ENCODE results near the gene PLPPR5. TPM values are rescaled to one million over a fixed set of nuclear protein-coding genes. Genes with fewer than 3 reads are reported as not detected.
A peak's percentile ranks its signal among the peaks of the same experiment; 100 is the strongest.

PLPPR5 gene
- total RNA-seq, 1 experiment from 2014 or later, result not detected

DNA sequence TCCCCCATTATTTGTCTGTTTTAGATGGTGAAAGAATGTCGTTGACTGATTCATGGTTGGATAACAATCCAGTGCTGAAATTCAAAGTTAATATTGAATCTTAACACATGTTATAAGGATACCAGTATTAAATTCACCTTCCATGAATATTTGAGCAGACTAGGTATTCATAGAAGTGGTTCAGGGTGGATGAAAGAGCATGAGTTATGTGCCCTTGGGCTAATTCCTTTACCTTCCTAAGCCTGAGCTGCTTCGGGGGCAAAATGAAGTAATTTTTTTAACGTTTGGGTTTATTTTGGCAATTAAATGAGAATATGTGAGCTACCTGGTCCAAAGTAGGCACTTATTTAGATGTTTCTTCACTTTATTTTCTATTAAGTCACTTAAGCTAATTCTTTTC is 2.7 kb upstream of the PLPPR5 start:
- ChIA-PET CTCF (no interaction called here), POLR2A (ENCODE audit: low non-redundant PET) (no interaction called here)
- Histone ChIP-seq H3K4me3 (ENCODE audit: low read depth, low read length, poor library complexity, severe bottlenecking) (no peak overlapping the region), H3K9me3 (ENCODE audit: low read depth, low read length, poor library complexity, severe bottlenecking) (no peaks in the 10 kb centered on the region), H3K36me3 (ENCODE audit: insufficient read depth, low read length, poor library complexity, severe bottlenecking) (no peaks in the 10 kb centered on the region), H3K27ac (ENCODE audit: low read depth, low read length, poor library complexity, severe bottlenecking) (no peak overlapping the region), H3K27me3 (replicated peaks; ENCODE audit: insufficient read depth, low read depth, low read length, poor library complexity) (peaks cover 77% of the 10 kb centered on the region), H3K4me1 (ENCODE audit: insufficient read depth, low read length, poor library complexity, severe bottlenecking) (no peaks in the 10 kb centered on the region)
- TF ChIP-seq, protein P1, sequence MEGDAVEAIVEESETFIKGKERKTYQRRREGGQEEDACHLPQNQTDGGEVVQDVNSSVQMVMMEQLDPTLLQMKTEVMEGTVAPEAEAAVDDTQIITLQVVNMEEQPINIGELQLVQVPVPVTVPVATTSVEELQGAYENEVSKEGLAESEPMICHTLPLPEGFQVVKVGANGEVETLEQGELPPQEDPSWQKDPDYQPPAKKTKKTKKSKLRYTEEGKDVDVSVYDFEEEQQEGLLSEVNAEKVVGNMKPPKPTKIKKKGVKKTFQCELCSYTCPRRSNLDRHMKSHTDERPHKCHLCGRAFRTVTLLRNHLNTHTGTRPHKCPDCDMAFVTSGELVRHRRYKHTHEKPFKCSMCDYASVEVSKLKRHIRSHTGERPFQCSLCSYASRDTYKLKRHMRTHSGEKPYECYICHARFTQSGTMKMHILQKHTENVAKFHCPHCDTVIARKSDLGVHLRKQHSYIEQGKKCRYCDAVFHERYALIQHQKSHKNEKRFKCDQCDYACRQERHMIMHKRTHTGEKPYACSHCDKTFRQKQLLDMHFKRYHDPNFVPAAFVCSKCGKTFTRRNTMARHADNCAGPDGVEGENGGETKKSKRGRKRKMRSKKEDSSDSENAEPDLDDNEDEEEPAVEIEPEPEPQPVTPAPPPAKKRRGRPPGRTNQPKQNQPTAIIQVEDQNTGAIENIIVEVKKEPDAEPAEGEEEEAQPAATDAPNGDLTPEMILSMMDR (conservative IDR thresholded peaks at IDR 0.05; ENCODE audit: low read depth, low read length), result no peak
- no peak for TF ChIP-seq EZH2 (IDR thresholded peaks at IDR 0.05; ENCODE audit: borderline replicate concordance, low read depth, low read length, poor library complexity, severe bottlenecking)
- DNase-seq (ENCODE audit: low spot score), result no peak
- intact Hi-C loops (cut with micrococcal nuclease; ENCODE audit: unreplicated experiment), result no loop called here
- no TSS peak for BruUV-seq (replicated peaks)

DNA sequence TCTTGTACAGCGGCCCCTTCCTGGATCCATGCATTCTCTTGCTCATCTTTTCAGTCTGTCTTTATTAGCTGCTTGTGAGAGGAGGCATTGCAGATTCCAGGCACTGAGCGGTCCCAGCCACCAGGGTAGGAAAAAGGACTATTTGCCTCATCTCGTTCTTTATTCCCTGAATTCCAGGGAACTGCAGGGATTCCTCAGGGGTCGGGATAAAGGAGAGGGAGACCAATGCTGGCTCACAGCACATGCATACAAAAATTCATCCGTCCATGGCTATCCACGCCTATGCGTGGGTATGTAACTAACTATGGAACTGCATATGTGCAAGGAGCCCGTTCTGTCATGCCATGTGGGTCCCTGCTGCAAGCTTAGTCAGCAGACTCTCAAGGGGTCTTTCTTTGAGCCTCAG is 879 bp upstream of the PLPPR5 start:
- H3K36me3 ChIP-seq (ENCODE audit: insufficient read depth, low read length, poor library complexity, severe bottlenecking), result no peaks in the 10 kb centered on the region
- no TSS peak for BruUV-seq (replicated peaks)
- intact Hi-C loops (cut with micrococcal nuclease; ENCODE audit: unreplicated experiment), result no loop called here
- TF ChIP-seq EZH2 (IDR thresholded peaks at IDR 0.05; ENCODE audit: borderline replicate concordance, low read depth, low read length, poor library complexity, severe bottlenecking), result no peak
- TF ChIP-seq, protein P1 (conservative IDR thresholded peaks at IDR 0.05; ENCODE audit: low read depth, low read length), result no peak
- no peaks in the 10 kb centered on the region for H3K4me1 ChIP-seq (ENCODE audit: insufficient read depth, low read length, poor library complexity, severe bottlenecking)
- H3K27ac ChIP-seq (ENCODE audit: low read depth, low read length, poor library complexity, severe bottlenecking), result no peak overlapping the region
- no peak for DNase-seq (ENCODE audit: low spot score)
- ChIA-PET POLR2A (ENCODE audit: low non-redundant PET) (no interaction called here), CTCF (no interaction called here)
- H3K4me3 ChIP-seq (ENCODE audit: low read depth, low read length, poor library complexity, severe bottlenecking), result no peak overlapping the region
- H3K27me3 ChIP-seq (replicated peaks; ENCODE audit: insufficient read depth, low read depth, low read length, poor library complexity), result peaks cover 89% of the 10 kb centered on the region
- H3K9me3 ChIP-seq (ENCODE audit: low read depth, low read length, poor library complexity, severe bottlenecking), result no peaks in the 10 kb centered on the region

DNA sequence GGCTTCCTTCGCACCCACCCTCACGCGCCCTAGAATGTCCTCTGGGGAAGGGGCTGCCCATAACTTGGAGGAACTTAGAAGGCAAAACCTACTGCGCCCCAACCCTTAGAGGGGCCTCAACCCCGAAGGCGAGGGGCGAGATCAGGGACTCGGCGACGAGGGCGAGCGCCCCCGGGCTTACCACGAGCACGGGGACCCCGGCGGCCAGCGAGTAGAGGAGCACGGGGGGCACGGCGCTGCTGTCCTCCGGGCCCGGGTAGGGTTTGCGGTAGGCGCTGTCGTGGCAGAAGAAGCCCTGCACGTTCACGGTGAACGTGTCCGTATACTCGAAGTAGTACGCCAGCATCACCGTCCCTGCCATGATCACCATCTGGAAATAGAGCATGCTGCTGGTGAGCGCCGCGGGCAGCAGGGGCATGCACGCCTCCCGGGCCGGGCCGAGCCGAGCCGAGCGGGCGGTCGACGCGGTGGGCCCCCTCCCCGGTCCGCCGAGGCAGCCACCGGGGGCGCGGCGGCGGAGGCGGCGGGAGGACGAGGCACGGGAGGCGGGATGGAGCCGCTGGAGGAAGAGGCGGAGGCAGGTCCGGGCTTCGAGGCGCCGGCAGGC is 304 bp downstream of the PLPPR5 start:
- TF ChIP-seq, protein P1 (conservative IDR thresholded peaks at IDR 0.05; ENCODE audit: low read depth, low read length), result no peak
- TF ChIP-seq EZH2 (IDR thresholded peaks at IDR 0.05; ENCODE audit: borderline replicate concordance, low read depth, low read length, poor library complexity, severe bottlenecking), result no peak
- intact Hi-C loops (cut with micrococcal nuclease; ENCODE audit: unreplicated experiment), result no loop called here
- Histone ChIP-seq H3K27me3 (replicated peaks; ENCODE audit: insufficient read depth, low read depth, low read length, poor library complexity) (peaks cover 81% of the 10 kb centered on the region), H3K4me1 (ENCODE audit: insufficient read depth, low read length, poor library complexity, severe bottlenecking) (no peaks in the 10 kb centered on the region), H3K27ac (ENCODE audit: low read depth, low read length, poor library complexity, severe bottlenecking) (no peak overlapping the region), H3K36me3 (ENCODE audit: insufficient read depth, low read length, poor library complexity, severe bottlenecking) (no peaks in the 10 kb centered on the region), H3K4me3 (ENCODE audit: low read depth, low read length, poor library complexity, severe bottlenecking) (peak overlapping the region; percentile 36), H3K9me3 (ENCODE audit: low read depth, low read length, poor library complexity, severe bottlenecking) (no peaks in the 10 kb centered on the region)
- POLR2A ChIA-PET (ENCODE audit: low non-redundant PET), result no interaction called here
- BruUV-seq (replicated peaks), result no TSS peak
- DNase-seq (ENCODE audit: low spot score), result peak; percentile 17
- CTCF ChIA-PET, result no interaction called here

All from A673 (cell line).